Stimulated activated naive CD8-positive, alpha-beta T cell treated with anti-CD3 and anti-CD28 coated beads, Interleukin-15, Interleukin-2, amounts not matched to agents 100 ng/mL and 50 ng/mL, for 24 hours (primary cell): ENCODE results near the gene ZNF365.
"Not testable (repeated sequence)": the region's sequence is repeated elsewhere in the genome, so short reads cannot be mapped to it uniquely, and the experiment has no call there.

Source experiments
- H3K27ac Mint-ChIP-seq: one replicate; pipeline ENCODE4 v1.8.0; 2021; ENCODE audit warnings: mild to moderate bottlenecking, mixed read lengths
- H3K27me3 Mint-ChIP-seq: one replicate; pipeline ENCODE4 v1.8.0; 2021; ENCODE audit warnings: mixed read lengths
- H3K36me3 Mint-ChIP-seq: one replicate; pipeline ENCODE4 v1.8.0; 2021; ENCODE audit warnings: low read depth, mixed read lengths
- H3K4me1 Mint-ChIP-seq: one replicate; pipeline ENCODE4 v1.8.0; 2021; ENCODE audit warnings: low read depth, mixed read lengths
- H3K4me3 Mint-ChIP-seq: one replicate; pipeline ENCODE4 v1.8.0; 2021; ENCODE audit warnings: mild to moderate bottlenecking, mixed read lengths
- H3K9me3 Mint-ChIP-seq: one replicate; pipeline ENCODE4 v1.8.0; 2021; ENCODE audit warnings: mixed read lengths

Gene ZNF365

GRCh38 chr10:62356447-62356846 is 17.7 kb upstream of the ZNF365 start:
- H3K36me3 Mint-ChIP-seq = peaks cover 9% of the 10 kb centered on the region
- H3K4me1 Mint-ChIP-seq = peaks cover 33% of the 10 kb centered on the region
- peaks cover 12% of the 10 kb centered on the region for H3K27me3 Mint-ChIP-seq
- H3K27ac Mint-ChIP-seq = no peak overlapping the region
- no peak overlapping the region for H3K4me3 Mint-ChIP-seq
- peaks cover 28% of the 10 kb centered on the region for H3K9me3 Mint-ChIP-seq

GRCh38 chr10:62358151-62358550 is 16.0 kb upstream of the ZNF365 start:
- not testable (repeated sequence) for H3K27ac Mint-ChIP-seq, H3K36me3 Mint-ChIP-seq, H3K4me3 Mint-ChIP-seq
- Mint-ChIP-seq H3K4me1 (peaks cover 18% of the 10 kb centered on the region), H3K27me3 (peaks cover 12% of the 10 kb centered on the region), H3K9me3 (peaks cover 17% of the 10 kb centered on the region)

- peaks cover 40% of the 10 kb centered on the region for H3K27me3 Mint-ChIP-seq
- H3K36me3 Mint-ChIP-seq = no peaks in the 10 kb centered on the region
- H3K9me3 Mint-ChIP-seq = no peaks in the 10 kb centered on the region
- H3K4me3 Mint-ChIP-seq = peak overlapping the region; percentile 78
- H3K27ac Mint-ChIP-seq = no peak overlapping the region
- peaks cover 11% of the 10 kb centered on the region for H3K4me1 Mint-ChIP-seq
Observed at GRCh38 chr10:62373639-62373994, 552 bp upstream of the ZNF365 start.

- H3K4me1 Mint-ChIP-seq = peaks cover 11% of the 10 kb centered on the region
- H3K36me3 Mint-ChIP-seq = no peaks in the 10 kb centered on the region
- peaks cover 40% of the 10 kb centered on the region for H3K27me3 Mint-ChIP-seq
- no peaks in the 10 kb centered on the region for H3K9me3 Mint-ChIP-seq
- H3K27ac Mint-ChIP-seq = peak overlapping the region; percentile 11
- H3K4me3 Mint-ChIP-seq = peak overlapping the region; percentile 75
Observed at GRCh38 chr10:62374862-62375710, 917 bp downstream of the ZNF365 start.

- Mint-ChIP-seq H3K36me3 (no peaks in the 10 kb centered on the region), H3K4me1 (peaks cover 11% of the 10 kb centered on the region), H3K27me3 (peaks cover 41% of the 10 kb centered on the region), H3K4me3 (no peak overlapping the region), H3K27ac (no peak overlapping the region), H3K9me3 (no peaks in the 10 kb centered on the region)
Observed at GRCh38 chr10:62376071-62377025, 2.2 kb downstream of the ZNF365 start.

GRCh38 chr10:62377026-62377415 is 2.9 kb downstream of the ZNF365 start:
- Mint-ChIP-seq H3K4me3 (no peak overlapping the region), H3K9me3 (no peaks in the 10 kb centered on the region), H3K27me3 (peaks cover 43% of the 10 kb centered on the region), H3K27ac (no peak overlapping the region), H3K4me1 (peaks cover 11% of the 10 kb centered on the region), H3K36me3 (no peaks in the 10 kb centered on the region)

- Mint-ChIP-seq H3K9me3 (peaks cover 1% of the 10 kb centered on the region), H3K4me3 (no peak overlapping the region), H3K27me3 (peaks cover 47% of the 10 kb centered on the region)
Observed at GRCh38 chr10:62377966-62378365, 3.8 kb downstream of the ZNF365 start.

GRCh38 chr10:62378877-62379276 is 4.7 kb downstream of the ZNF365 start:
- H3K27ac Mint-ChIP-seq, H3K4me3 Mint-ChIP-seq, H3K9me3 Mint-ChIP-seq, H3K36me3 Mint-ChIP-seq: not testable (repeated sequence)
- H3K27me3 Mint-ChIP-seq = peaks cover 45% of the 10 kb centered on the region
- peaks cover 18% of the 10 kb centered on the region for H3K4me1 Mint-ChIP-seq

More at GRCh38 chr10:62377966-62378365, 3.8 kb downstream of the ZNF365 start:
- Mint-ChIP-seq H3K4me1 (peaks cover 15% of the 10 kb centered on the region), H3K36me3 (no peaks in the 10 kb centered on the region), H3K27ac (no peak overlapping the region)

GRCh38 chr10:62379394-62379793 is 5.2 kb downstream of the ZNF365 start:
- Mint-ChIP-seq H3K27me3 (peaks cover 48% of the 10 kb centered on the region), H3K4me3 (no peak overlapping the region), H3K27ac (no peak overlapping the region), H3K4me1 (peaks cover 22% of the 10 kb centered on the region), H3K36me3 (peaks cover 4% of the 10 kb centered on the region), H3K9me3 (peaks cover 5% of the 10 kb centered on the region)

GRCh38 chr10:62380016-62380415 is 5.8 kb downstream of the ZNF365 start:
- Mint-ChIP-seq H3K9me3 (peaks cover 5% of the 10 kb centered on the region), H3K27me3 (peaks cover 43% of the 10 kb centered on the region), H3K4me3 (no peak overlapping the region), H3K4me1 (peaks cover 23% of the 10 kb centered on the region), H3K27ac (no peak overlapping the region), H3K36me3 (peaks cover 4% of the 10 kb centered on the region)

- peaks cover 31% of the 10 kb centered on the region for H3K4me1 Mint-ChIP-seq
- H3K9me3 Mint-ChIP-seq = peaks cover 5% of the 10 kb centered on the region
- peaks cover 4% of the 10 kb centered on the region for H3K36me3 Mint-ChIP-seq
- no peak overlapping the region for H3K4me3 Mint-ChIP-seq
- peaks cover 36% of the 10 kb centered on the region for H3K27me3 Mint-ChIP-seq
- H3K27ac Mint-ChIP-seq = no peak overlapping the region
Observed at GRCh38 chr10:62381385-62382102, 7.4 kb downstream of the ZNF365 start.

GRCh38 chr10:62382831-62383230 is 8.7 kb downstream of the ZNF365 start:
- Mint-ChIP-seq H3K27ac (peak overlapping the region; percentile 67), H3K9me3 (peaks cover 9% of the 10 kb centered on the region), H3K4me1 (peaks cover 31% of the 10 kb centered on the region), H3K27me3 (peaks cover 41% of the 10 kb centered on the region), H3K4me3 (no peak overlapping the region), H3K36me3 (peaks cover 4% of the 10 kb centered on the region)

- Mint-ChIP-seq H3K36me3 (peaks cover 4% of the 10 kb centered on the region), H3K27ac (peak overlapping the region; percentile 56), H3K4me3 (peak overlapping the region; percentile 9), H3K9me3 (peaks cover 9% of the 10 kb centered on the region), H3K4me1 (peaks cover 31% of the 10 kb centered on the region), H3K27me3 (peaks cover 47% of the 10 kb centered on the region)
Observed at GRCh38 chr10:62384057-62384446, 9.9 kb downstream of the ZNF365 start.

- H3K27ac Mint-ChIP-seq = no peak overlapping the region
- peak overlapping the region; percentile 40 for H3K4me3 Mint-ChIP-seq
- H3K27me3 Mint-ChIP-seq = peaks cover 47% of the 10 kb centered on the region
- H3K9me3 Mint-ChIP-seq = peaks cover 9% of the 10 kb centered on the region
- peaks cover 31% of the 10 kb centered on the region for H3K4me1 Mint-ChIP-seq
- H3K36me3 Mint-ChIP-seq = peaks cover 4% of the 10 kb centered on the region
Observed at GRCh38 chr10:62384447-62385081, 10.4 kb downstream of the ZNF365 start.
